ENCODE results near the gene CPNE5.
A peak's percentile ranks its signal among the peaks of the same experiment; 100 is the strongest.
"Not testable (repeated sequence)": the region's sequence is repeated elsewhere in the genome, so short reads cannot be mapped to it uniquely, and the experiment has no call there.

The CPNE5 gene

GRCh38 chr6:36728289-36729160, 110.7 kb downstream of the CPNE5 start:
- no peak for DNase-seq (ENCODE audit: low read depth in 2 of 3, low spot score in 2 of 3)

GRCh38 chr6:36727505-36728021, 111.7 kb downstream of the CPNE5 start:
- no peak for DNase-seq (ENCODE audit: low read depth in 2 of 3, low spot score in 2 of 3)

DNA sequence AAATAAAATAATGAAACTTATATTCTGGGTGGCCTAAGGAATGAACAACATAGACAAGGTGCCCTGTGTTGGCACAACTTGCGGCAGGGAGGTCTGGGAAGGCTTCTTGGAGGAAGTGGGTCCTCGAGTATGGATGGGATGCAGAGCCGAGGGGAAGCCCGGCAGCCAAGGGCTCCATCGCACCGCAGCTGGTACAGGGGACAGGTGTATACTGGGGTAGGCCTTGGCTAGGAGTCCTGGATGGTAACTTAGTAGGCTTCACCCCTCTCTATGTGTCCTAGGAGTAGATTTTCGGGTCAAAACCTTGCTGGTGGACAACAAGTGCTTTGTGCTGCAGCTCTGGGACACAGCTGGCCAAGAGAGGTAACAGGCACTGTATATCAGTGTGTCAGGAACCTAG, 113.7 kb downstream of the CPNE5 start:
- no peak for DNase-seq (ENCODE audit: low read depth in 2 of 3, low spot score in 2 of 3)

GRCh38 chr6:36724514-36725390, 114.5 kb downstream of the CPNE5 start:
- DNase-seq (ENCODE audit: low read depth in 2 of 3, low spot score in 2 of 3) = peak in 2 of 3 experiments; percentile 20 to 28

- DNase-seq (ENCODE audit: low read depth in 2 of 3, low spot score in 2 of 3) = not testable (repeated sequence)
Observed at GRCh38 chr6:36723992-36724391, 115.3 kb downstream of the CPNE5 start.

- no peak for DNase-seq (ENCODE audit: low read depth in 2 of 3, low spot score in 2 of 3)
Observed at GRCh38 chr6:36722879-36723278, 116.4 kb downstream of the CPNE5 start.

- DNase-seq (ENCODE audit: low read depth in 2 of 3, low spot score in 2 of 3) = no peak
Observed at GRCh38 chr6:36722365-36722764, 116.9 kb downstream of the CPNE5 start.

DNA sequence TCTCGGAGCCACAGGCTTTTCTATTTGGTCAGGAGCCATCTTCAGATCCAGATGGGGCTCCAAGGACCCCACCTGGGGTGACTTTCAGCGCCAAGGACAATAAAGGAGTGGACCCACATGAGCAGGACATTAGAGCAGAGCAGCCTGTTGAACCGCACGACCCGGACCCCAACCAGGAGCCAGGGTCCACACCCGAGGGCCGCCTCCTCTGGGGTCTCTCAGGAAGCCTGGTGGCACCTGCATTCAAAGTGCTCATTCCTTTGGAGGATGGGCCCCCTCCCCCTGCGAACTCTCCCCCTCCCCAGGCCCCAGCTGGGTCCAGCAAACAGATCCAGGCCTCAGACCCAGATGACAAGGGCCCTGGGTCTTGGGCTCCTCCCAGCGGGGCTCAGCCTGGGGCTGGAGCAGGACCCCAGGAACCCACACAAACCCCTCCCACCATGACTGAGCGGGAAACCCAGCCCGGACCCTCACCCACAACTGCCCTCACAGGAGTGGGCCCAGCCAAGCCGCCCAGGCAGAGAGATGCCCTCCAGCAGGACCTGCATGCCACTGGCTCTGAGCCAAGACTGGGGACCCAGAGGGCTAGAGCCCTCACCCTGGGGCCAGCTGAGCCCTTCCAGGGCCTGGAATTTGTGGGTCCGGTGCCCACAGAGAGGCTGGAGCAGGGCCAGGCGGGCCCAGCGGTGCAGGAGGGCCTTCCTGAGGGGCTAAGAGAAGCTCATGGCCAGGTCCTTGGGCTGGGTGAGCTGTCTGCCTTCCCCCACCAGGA, 117.7 kb downstream of the CPNE5 start:
- DNase-seq (ENCODE audit: low read depth in 2 of 3, low spot score in 2 of 3) = no peak

GRCh38 chr6:36720251-36721141, 118.7 kb downstream of the CPNE5 start:
- no peak for DNase-seq (ENCODE audit: low read depth in 2 of 3, low spot score in 2 of 3)

DNA sequence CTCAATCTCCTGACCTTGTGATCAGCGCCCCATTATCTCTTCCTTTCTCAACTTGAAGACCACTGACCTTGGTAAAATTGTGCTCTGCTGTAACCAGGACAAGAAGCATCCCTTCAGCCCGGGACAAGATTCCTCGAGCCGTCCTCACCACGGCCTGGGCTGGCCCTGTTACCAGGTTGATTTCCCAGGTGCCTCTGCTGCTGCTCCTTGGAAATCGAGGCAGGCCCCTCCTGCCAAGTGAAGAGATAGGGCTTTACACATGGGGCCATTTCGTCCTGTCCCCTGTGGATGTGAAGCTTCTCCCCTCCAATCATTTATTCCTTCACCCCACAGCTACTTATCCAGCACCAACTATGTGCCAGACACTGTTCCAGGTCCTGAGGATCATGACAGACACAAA, 120.1 kb downstream of the CPNE5 start:
- DNase-seq (ENCODE audit: low read depth in 2 of 3, low spot score in 2 of 3) = no peak

- no peak for DNase-seq (ENCODE audit: low read depth in 2 of 3, low spot score in 2 of 3)
Observed at GRCh38 chr6:36718560-36718959, 120.7 kb downstream of the CPNE5 start.

GRCh38 chr6:36717871-36718540, 121.2 kb downstream of the CPNE5 start:
- no peak for DNase-seq (ENCODE audit: low read depth in 2 of 3, low spot score in 2 of 3)

- DNase-seq (ENCODE audit: low read depth in 2 of 3, low spot score in 2 of 3) = no peak
Observed at GRCh38 chr6:36717231-36717825, 121.9 kb downstream of the CPNE5 start.

DNA sequence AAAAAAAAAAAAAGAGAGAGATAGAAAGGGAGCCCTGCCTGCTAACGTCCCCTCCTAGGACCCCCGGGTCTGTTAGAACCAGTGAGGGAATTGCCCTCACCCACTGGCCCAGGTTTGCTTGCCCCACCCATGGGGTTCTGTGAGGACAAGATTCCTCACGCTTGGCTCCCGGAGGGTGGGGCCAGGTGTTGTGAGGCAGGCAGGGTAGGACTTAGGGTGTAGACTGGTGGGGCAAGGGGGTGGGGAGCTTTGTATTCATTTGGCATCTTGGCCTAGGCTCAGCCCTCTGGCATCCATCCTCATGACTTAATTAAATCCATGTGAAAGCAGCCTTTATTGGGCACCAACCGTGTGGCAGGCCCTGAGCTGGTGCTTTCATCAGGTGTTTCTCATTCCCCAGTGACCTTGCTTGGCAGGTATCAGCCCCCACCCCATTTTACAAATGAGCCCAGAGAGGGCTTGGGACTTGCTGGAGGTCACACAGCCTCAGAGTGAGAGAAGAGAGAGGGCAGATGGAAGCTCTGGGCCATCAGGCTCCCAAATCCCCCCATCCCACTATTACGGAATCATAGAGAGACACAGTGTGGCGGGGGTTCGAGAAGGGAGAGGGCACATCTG, 122.7 kb downstream of the CPNE5 start:
- DNase-seq (ENCODE audit: low read depth in 2 of 3, low spot score in 2 of 3) = no peak

- DNase-seq (ENCODE audit: low read depth in 2 of 3, low spot score in 2 of 3) = no peak
Observed at GRCh38 chr6:36715469-36715868, 123.8 kb downstream of the CPNE5 start.

- DNase-seq (ENCODE audit: low read depth in 2 of 3, low spot score in 2 of 3) = no peak
Observed at GRCh38 chr6:36714511-36714910, 124.7 kb downstream of the CPNE5 start.

GRCh38 chr6:36713846-36714245, 125.4 kb downstream of the CPNE5 start:
- DNase-seq (ENCODE audit: low read depth in 2 of 3, low spot score in 2 of 3) = no peak

GRCh38 chr6:36712816-36713215, 126.4 kb downstream of the CPNE5 start:
- no peak for DNase-seq (ENCODE audit: low read depth in 2 of 3, low spot score in 2 of 3)

DNA sequence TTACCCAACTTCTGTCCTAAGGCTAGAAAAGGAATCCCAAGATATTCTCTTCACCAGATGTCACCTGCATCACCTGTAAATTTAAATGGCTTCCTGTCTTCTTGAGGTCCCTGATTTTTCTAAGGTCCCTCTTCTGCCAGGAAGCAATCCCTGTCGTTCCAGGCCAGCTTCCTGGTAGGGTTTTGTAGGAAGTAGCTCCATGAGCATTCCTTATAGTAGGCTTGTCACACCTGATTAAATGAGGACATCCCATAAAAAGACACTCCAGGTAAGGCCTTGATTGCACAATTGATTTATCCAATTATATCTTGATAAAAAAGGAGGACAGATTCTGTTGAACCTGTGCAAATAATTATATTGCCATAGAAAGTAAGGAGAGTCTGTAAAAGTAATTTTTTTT, 132.9 kb downstream of the CPNE5 start:
- DNase-seq (ENCODE audit: low read depth in 2 of 3, low spot score in 2 of 3) = no peak
